ENCODE results near the gene TLE3. TPM values are rescaled to one million over a fixed set of nuclear protein-coding genes. Genes with fewer than 3 reads are reported as not detected.

Gene TLE3
- total and polyA plus RNA-seq, 2 of the 13 experiments (the other 11 are each of a cell fraction or from before 2014, with no cell fraction given): 11.9 to 13.8 TPM

DNA sequence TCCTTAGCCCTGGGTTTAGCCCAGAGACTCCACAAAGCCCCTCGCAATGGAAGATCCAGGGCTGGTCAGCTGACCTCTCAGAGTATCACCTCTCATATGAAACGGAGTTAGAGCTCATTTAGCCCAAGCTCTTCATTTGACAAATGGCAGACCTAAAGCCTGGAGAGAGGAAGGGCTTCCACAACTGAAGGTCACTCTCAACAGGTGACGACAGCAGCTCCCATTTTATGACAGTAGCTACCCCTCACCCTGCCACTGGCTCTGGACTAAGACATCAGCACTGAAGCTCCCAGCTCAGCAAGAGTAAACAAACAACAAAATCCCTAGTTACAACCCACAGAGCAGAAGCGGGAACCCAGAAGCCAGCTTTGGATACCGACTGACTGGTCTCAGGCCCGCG is 33.7 kb downstream of the TLE3 start:
- no TSS peak for BruUV-seq (replicated peaks)
- no peak overlapping the region for H2AFZ ChIP-seq (ENCODE audit: low read length)
- no peak overlapping the region for H3K4me2 ChIP-seq (ENCODE audit: low read depth, low read length)
- no peaks in the 10 kb centered on the region for H3K9me3 ChIP-seq (ENCODE audit: low read length)
- H3K27me3 ChIP-seq (ENCODE audit: control insufficient read depth in 1 of 2, insufficient read depth in 2 of 2, low read length in 2 of 2): no peaks in the 10 kb centered on the region
- no peaks in the 10 kb centered on the region for H3K79me2 ChIP-seq (ENCODE audit: insufficient read depth, low read length)
- H3K36me3 ChIP-seq (replicated peaks in 1 of 2; ENCODE audit: control insufficient read depth in 1 of 2, insufficient read depth in 2 of 2, low read length in 2 of 2): peaks cover 45 to 94% of the 10 kb centered on the region in 2 experiments
- peaks cover 6% of the 10 kb centered on the region for H3K4me1 ChIP-seq (ENCODE audit: insufficient read depth, low read length)
- intact Hi-C loops (cut with micrococcal nuclease; ENCODE audit: unreplicated experiment) (no loop called here), in situ Hi-C loops (cut with HindIII; ENCODE audit: extremely low pct_ligation_motif_present, low pct_unique_long_range_greater_than_20kb) (no loop called here)
- DNase-seq (ENCODE audit: low spot score) (no peak), FAIRE-seq (no peak), ATAC-seq (no peak)
- CTCF ChIA-PET (ENCODE audit: low intra/inter-chr PET ratio, low total read pairs): no interaction called here
- H3K27ac ChIP-seq (ENCODE audit: extremely low read length, insufficient read depth, low read length): no peak overlapping the region
- WGBS (ENCODE audit: low lambda C conversion rate): 95% methylated on average over 6 of the region's 7 CpGs
- peaks cover 23% of the 10 kb centered on the region for H4K20me1 ChIP-seq (ENCODE audit: insufficient read depth, low read length)
- POLR2A ChIA-PET: interaction anchor here (0.6 kb wide), 1 partner anchor 34 kb away, joined by 3 read pairs; the partner anchor contains the start of gene TLE3
- H3K9ac ChIP-seq (ENCODE audit: insufficient read depth, low read depth, low read length): no peak overlapping the region
- H3K4me3 ChIP-seq (replicated peaks in 1 of 3; ENCODE audit: insufficient read depth in 1 of 3, low read depth in 2 of 3, low read length in 3 of 3): no peak overlapping the region
- no peak for TF ChIP-seq NR3C1 (CRISPR knock-in tag; IDR thresholded peaks at IDR 0.05)
- no peak for TF ChIP-seq KDM3A (CRISPR knock-in tag; IDR thresholded peaks at IDR 0.05; ENCODE audit: low read depth)
- TF ChIP-seq, protein P1, sequence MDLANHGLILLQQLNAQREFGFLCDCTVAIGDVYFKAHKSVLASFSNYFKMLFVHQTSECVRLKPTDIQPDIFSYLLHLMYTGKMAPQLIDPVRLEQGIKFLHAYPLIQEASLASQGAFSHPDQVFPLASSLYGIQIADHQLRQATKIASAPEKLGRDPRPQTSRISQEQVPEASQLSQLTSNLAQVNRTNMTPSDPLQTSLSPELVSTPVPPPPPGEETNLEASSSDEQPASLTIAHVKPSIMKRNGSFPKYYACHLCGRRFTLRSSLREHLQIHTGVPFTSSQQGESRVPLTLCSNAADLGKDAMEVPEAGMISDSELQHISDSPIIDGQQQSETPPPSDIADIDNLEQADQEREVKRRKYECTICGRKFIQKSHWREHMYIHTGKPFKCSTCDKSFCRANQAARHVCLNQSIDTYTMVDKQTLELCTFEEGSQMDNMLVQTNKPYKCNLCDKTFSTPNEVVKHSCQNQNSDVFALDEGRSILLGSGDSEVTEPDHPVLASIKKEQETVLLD (CRISPR knock-in tag; IDR thresholded peaks at IDR 0.05; ENCODE audit: low read depth): no peak
- no peak for TF ChIP-seq ZNF234 (CRISPR knock-in tag; conservative IDR thresholded peaks at IDR 0.05)
- TF ChIP-seq ZBTB37 (CRISPR knock-in tag; IDR thresholded peaks at IDR 0.05): no peak
- no peak for TF ChIP-seq ZKSCAN1 (IDR thresholded peaks at IDR 0.05; ENCODE audit: low read length)
- TF ChIP-seq ZNF354B (CRISPR knock-in tag; IDR thresholded peaks at IDR 0.05): no peak
- TF ChIP-seq ZNF318 (CRISPR knock-in tag; IDR thresholded peaks at IDR 0.05): no peak
- TF ChIP-seq, protein P2, sequence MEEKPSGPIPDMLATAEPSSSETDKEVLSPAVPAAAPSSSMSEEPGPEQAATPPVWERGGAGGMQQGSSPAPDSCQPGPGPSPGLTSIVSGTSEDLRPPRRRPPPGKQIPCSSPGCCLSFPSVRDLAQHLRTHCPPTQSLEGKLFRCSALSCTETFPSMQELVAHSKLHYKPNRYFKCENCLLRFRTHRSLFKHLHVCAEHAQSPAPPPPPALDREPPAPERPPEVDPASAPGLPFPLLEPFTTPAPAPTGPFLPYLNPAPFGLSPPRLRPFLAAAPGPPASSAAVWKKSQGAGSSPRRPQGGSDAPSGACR (CRISPR knock-in tag; IDR thresholded peaks at IDR 0.05): no peak
- TF ChIP-seq ZNF746 (CRISPR knock-in tag; IDR thresholded peaks at IDR 0.05): no peak
- TF ChIP-seq HES4 (CRISPR knock-in tag; IDR thresholded peaks at IDR 0.05; ENCODE audit: borderline replicate concordance): no peak
